NK-92 (cell line): Measurements from ENCODE around the gene MVB12A.

Experiments
- DNase-seq: peaks from one replicate; lab custom pipeline; 2025; ENCODE audit not compliant: unreplicated experiment; lab: John Stamatoyannopoulos, UW

MVB12A gene

DNA sequence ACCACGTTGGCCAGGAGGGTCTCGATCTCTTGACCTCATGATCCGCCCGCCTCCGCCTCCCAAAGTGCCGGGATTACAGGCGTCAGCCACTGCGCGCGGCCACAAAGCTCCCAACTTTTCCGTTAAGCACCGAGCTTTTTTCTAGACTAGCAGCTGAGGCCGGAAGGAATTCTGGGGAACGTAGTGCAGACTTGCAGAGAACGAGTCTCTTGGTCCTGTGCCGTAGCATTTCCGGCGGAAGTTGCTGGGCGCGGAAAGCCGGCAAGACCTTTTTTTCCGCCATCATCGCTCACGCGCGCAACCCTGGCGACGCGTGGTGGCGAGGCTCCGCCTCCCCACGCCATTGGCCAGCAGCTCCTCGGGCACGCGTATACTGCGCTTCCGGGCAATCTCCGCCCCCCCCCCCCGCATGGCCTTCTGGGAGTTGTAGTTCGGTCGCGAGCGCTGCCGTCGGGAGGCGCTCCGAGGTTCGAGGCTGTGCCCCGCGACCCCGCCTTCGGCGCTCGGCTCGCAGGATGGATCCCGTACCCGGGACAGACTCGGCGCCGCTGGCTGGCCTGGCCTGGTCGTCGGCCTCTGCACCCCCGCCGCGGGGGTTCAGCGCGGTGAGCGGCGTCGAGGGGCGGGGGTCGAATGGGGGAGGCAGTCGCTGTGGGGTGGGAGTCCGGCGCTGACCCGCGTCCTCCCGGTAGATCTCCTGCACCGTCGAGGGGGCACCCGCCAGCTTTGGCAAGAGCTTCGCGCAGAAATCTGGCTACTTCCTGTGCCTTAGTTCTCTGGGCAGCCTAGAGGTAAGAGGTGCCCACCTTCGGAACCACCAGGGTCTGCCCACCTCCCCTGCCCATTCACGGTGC is at the start of gene MVB12A:
TSS of gene MVB12A (plus strand) at position 427 of the 854 bp plus-strand sequence. CDS start at position 516, 89 bp downstream.
- peak; percentile 75 for DNase-seq

DNA sequence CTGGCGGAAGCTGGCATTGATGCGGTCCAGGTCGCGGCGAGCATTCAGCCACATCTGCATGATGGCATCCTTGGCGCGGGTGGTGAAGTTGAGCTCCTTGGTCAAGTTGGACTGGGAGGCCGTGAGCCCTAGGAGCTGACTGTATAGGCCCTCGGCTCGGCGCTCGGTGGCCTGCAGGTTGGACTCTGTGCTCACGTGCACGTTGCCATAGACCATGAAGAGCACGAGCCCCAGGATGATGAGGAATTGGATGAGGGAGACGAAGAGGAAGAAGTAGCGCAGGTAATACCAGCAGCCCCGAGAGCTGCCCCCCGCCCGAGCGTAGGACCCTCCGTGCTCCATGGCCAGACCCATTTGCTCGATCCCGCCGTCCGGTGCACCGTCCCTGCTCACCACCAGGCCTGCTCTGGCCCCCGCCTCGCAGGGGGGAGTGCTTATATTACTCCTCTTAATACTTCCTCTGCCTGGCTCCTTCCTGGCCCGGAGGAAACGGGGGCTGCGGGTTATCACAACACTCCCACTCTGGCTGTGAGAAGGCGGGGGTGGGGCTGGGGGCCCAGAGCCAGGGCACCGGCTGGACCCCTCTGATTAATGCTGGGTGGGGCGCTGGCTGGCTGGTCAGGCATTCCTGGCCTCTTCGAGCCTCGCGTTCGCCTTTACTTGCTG is 42.8 kb upstream of the MVB12A start, which contains the start of gene PLVAP:
TSS of gene PLVAP (minus strand) at position 408 of the 666 bp plus-strand sequence. CDS start at position 354, 54 bp downstream.
- DNase-seq, result no peak

DNA sequence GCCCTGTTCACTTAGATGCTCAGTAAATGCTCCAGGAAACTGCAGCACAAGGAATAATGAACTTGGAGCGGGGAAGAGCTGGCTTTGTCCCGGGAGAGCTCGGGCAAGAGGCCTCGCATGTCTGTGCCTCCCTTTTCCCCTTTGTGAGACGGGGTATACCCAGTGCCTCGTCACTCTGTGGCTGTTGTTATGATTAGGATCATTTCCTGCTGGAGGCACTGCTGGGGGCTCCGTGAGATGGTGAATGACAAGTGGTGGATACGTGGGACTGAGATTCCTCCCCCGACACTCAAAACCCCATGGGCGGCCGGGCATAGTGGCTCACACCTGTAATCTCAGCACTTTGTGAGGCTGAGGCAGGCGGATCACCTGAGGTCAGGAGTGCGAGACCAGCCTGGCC is 41.6 kb upstream of the MVB12A start:
- no peak for DNase-seq

DNA sequence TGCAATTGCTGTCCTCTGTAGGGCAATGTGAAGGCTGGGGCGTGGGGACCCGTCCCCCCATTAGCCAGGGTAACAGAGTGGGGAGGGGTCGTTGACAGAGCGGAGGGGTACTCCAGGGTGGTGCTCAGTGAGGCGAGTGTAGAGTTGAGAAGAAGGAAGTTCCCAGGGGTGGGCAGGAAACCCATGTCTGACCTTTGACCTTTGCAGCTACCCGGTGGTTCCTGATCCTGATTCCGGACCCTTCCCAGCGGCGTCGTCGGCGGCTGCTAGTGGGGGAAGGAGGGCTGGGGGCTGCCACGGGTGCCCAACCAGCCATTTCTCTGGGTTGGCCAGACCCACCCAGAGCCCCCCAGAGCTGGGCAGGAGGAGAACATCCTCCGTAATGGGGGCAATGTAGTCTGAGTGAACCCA is 40.6 kb upstream of the MVB12A start:
- DNase-seq, result no peak

DNA sequence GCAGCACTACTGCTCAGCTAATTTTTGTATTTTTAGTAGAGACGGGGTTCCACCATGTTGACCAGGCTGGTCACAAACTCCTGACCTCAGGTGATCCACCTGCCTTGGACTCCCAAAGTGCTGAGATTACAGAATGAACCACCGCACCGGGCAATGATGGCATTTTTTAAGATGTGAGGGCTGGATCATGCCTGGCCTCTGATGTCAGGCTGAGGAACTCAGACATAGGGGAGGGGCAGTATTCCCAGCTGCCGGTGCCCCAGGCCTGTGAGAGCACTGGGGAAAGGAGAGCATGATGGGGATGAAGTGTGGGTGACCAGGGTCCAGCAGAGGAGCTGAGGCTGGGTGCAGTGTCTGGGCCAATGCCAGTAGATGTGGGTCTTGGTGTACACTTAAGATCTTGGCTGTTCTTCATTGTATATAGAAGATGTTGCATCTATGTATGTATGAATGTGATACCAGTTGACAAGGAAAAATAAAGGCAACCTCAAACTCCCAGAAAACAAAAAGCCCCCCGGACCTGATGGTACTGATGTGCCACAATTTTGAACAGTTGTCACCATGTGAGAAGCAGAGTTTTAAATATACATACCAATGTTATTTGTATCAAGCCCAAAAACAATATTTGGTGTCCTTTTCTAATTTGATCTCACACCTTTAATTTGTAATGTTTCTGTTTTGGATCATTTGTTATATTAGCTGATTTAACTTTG is 39.3 kb upstream of the MVB12A start:
- no peak for DNase-seq

DNA sequence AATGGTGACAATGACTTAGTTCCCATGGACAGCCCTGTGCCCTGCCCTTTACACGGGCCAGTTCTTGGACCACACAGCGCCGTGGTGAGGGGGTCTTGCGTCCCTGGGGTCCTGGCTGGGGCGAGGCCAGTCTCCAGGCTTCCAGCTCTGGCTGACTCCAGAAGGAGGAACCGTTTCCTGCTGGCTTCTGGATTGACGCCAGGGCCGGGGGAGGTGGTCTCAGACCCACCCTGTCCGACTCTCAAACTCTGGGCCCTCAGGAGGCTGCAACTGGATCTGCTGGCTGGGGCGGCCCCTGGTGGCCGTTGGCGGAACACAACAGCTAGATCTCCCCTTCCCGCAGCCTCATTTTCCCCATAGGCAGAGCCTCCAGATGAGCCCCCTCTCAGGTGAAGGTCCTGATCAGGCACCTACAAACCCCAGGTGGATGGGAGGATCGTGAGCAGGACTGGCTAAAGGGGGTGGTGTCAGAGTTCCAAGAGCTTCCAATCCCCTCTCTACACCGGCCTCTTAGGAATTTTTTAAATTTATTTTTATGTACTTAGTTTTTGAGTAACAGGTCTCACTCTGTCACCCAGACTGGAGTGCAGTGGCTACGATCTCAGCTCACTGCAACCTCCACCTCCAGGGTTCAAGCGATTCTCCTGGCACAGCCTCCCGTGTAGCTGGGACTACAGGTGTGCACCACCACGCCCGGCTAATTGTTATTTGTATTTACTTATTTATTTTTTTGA is 33.8 kb upstream of the MVB12A start:
- DNase-seq, result no peak

DNA sequence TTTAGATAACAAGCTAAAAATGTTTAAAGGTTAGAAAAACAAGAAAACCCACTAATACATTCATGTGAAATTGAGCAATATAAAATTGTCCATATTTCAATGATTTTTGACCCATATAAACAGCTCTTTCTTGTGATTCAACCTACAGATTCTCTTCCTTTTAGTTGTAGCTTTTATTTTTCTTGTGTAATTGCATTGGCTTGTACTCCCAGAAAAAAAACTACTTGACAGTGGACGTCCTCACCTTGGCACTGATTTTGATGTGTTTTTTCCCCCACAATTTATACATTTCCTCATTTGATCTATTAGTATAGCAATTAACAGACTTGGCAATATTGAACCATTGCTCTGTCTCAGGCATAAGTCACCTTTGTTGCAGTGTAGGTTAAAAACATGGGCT is 30.6 kb upstream of the MVB12A start:
- DNase-seq, result no peak

DNA sequence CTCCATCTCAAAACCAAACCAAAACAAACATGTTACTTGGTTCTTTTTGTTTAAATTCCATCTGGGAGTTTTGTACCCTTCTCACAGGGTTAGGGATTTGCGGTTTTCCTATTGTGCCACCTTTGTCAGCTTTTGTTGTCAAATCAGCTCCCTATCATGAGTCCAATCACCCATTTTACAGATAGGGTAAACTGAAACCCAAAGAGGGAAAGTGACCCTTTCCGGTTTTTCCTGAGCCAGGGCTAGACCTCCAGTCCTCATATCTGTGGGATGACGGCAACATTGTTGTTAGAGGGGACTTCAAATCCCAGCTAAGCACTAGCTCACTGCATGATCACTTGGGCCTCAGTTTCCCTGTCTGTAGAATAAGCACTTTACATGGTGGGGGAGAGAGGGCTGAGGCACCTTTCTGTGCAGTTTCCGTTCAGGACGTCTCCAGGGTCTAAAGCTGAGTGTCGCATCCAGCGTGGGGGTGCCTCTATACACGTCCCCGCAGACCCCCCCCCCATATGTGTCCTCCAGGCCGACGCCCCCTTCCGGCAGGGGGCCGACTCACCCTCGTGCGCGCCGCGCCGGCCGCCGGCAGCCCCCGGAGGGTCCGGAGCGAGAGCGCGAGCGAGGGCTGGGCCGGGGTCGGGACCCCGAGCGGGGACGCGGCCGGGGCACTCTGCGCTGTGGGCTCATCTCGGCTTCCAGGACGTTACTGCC is 29.7 kb upstream of the MVB12A start:
- DNase-seq, result no peak

DNA sequence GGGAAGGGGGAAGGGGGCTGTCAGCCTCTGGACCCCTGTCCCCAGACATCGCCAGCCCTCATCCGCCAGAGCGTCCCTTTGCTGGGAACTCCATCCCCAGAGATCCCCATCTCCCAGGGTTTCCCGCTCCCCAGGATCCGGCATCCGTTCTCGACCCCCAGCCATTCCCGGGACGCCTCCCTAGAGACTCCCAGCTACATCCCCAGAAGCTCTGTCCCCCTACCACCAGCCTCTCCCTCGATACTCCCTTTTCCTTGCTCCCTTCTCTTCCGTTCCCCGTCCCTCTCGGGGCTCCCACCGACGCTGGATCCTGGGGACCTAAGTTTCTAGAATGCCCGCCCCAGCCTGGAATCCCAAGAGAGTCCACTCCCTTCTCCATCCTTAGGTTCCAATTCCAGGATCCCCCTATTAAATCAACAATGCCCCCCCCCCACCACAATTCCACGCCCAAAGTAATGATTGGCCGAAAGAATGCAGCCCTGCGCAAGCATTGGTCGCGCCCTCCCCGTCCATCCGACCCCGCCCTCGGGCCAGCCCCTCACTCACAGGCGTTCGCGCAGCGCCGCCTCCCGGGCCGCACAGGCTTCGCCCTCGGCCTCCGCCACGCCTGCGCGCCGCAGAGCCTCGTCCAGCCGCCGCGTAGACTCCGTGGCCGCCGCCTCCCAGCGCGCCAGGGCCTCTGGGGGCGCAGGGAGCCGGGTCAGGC is 29.0 kb upstream of the MVB12A start:
- DNase-seq, result no peak

DNA sequence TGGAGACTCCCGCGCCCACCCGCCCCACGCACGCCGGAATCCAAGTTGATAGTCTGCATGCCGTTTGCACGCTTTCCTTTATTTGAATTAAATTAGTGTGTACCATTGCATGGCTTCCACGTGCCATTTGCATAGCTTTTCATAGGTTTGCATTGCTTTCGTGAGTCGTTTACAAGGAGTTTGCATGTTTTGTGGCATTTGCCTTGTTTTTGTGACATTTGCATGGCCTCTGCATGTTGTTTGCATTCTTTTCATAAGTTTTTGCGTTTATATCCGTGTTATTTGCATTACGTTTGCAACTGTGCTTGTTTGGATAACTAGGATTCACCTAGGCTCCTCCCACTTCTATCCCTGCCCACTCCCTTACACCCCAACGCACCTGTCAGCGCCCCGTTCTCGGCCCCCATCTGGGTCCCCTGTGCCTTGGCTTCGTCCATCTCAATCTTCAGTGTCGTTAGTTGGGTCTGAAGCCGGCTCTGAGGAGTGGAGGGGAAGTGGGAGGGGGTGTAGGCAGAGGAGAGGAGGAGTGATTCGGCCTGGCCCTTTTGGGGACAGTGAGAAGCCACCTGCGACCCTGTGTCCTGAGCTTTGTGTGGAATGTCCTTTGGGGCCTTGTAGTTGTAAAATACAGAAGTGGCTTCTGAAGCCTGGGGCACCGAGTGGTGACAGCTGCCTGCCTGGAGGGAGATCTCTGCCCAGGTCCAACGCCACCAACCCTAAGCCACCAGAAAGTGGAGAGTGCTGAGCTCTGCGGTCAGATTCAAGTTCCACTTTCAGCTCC is 28.3 kb upstream of the MVB12A start:
- DNase-seq, result no peak

DNA sequence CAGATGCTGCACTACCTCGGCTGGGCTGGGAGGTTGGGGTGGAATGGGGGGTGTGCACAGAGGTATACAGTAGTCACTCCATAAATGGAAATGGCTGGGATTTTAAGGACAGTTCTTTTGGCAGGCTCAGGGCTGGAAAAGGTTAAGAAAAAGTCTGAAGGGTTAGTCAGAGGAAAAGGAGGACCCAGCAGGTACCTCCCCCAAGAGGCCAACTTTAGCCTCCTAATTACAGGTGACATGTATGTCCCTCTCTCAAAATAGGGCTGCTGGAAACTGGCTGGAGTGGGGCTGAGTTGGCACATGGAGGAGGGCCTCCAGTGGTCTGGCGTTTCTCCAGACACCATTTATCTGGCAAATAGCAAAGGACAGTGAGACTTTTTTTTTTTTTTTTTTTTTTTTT is 26.8 kb upstream of the MVB12A start:
- DNase-seq, result no peak

DNA sequence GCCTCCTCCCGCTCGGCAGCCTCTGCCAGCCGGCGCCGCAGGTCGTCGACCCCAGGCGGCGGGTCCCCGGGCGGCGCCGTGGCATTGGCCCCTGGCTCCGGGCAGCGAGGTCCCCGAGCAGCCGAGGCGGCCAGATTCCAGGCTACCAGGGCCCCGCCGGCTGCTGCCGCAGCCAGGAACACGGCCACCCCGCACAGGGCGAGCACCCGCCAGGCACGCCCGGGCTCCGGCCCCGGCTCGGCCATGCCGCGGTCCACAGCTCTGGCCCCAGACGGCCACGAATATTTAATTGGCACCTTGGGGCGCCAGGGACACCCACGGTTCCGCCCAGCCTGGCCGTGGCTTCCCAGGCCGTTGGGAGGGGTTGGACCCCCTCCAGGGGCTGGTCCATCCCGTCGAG is 25.9 kb upstream of the MVB12A start, which contains the start of gene CCDC194:
TSS of gene CCDC194 (minus strand) at position 283 of the 400 bp plus-strand sequence. CDS start at position 245, 38 bp downstream.
- no peak for DNase-seq

DNA sequence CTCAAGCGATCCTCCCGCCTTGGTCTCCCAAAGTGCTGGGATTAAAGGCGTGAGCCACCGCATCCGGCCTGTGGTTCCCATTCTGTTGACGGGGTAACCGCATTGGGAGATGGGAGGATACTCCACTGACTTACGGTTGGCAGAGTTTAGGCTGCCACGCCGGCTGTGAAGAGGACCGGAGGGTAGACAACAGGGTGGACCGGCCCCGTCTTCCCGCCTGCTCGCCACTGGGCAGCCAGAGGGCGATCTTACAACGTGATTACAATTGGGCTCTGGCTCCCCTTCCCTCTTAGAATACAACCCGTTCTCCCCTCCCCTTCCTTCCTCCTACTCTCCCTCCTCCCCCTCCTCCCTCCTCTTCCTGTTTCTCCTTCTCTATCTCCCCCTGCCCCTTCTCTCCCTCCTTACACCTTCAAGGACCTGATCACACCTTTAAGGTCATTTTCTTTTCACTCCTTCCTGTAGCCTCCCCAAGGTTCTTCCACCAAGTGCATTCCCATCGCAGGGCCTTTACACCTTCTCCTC is 24.9 kb upstream of the MVB12A start:
- no peak for DNase-seq

DNA sequence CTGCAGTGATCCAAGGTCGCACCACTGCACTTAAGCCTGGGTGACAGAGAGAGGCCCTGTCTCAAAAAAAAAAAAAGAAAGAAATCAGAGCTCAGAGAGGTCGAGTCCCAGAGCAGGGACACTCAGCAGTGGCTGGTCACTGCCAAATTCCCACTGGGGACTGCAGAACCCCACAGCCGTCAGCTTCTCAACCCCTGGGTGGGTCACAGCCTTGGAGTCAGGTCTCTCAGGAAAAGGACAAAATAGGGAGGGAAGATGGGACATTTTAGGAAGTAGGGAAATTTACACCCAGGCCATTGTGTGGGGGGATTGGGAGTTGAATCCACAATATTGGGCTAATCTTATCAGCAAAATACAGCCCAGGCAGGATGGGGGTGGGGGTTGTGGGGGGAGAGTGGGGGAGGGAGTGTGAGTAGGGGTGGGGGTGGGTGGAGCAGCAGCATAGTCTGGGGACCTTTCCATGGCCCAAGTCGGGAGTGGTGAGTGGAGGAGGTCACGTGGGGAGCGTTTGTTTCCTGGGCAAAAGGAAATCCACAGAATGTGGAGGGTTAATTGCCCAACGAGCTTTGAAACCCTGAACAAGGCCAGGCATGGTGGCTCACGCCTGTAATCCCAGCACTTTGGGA is 20.8 kb upstream of the MVB12A start:
- no peak for DNase-seq

DNA sequence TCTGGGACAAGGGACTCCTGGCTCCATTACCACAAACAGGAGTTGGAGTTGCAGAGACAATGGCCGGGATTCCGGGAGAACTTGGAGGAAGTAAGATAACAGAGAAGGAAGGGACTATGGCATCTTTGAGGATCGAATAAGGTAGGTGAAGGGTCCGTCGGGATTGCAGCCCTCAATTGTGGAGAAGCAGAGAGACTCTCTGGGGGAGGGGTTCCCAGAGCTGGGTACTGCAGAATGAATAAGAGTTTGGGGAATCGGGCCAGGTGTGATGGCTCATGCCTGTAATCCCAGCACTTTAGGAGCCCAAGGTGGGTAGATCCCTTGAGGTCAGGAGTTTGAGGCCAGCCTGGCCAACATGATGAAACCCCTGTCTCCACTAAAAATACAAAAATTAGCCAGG is 18.2 kb upstream of the MVB12A start:
- no peak for DNase-seq

DNA sequence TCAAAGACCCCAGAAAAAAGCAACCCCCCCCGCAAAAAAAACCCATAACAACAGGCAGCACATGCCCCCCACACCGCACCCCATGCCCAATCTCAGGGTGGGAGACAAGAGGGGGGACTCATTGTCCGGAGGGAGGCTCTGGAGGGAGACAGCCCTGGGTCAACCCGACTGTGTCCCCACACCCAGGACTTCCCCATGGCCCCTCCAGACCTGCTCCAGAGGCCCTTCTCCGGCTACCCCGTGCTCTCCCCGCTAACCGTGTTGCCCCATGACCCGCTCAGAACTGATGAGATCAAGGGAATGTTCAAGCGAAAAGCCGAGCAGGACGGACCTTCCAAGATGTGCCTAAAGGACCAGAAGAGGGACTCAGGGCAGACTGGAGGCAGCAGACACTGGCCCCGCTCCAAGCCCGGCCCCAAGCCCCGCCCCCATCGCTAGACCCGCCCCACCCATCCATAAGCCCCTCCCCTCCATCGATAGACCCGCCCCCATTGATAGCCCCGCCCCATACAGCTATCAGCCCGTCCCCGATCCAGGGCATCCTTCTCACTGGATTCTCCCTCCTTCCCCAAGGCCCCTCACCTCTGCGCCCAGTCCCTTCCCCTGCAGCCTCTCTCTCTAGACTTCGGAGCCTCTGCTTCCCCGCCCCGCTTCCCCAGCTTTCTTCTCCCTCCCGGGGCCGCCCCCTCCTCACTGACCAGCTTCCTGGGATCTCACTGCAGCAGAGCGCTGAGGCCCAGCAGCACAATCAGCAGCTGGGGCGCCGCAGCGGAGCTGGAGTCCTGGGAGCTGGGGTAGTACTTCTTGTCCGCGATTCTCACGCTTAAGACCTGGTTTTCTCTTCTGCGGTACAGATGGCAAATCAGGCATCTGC is 16.6 kb upstream of the MVB12A start:
- DNase-seq, result no peak

DNA sequence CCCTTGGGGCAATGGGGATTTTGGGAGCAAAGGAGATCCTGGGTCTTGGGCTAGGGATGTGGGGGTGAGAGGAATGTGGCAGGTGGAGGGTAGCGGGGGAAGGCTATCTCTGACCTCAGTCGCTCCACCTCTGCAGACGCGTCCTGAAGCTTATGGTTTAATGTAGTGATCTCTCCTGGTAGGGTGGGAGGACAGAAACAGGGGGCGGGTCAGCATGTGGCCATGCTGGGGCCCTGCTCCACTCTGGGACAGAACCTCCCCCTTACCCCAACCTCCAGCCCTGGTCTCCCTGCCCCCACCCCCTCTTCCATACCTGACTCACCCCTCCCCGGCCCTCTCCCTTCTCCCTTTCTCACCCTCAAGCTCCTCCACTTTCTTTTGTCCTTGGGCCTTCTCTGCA is 15.8 kb upstream of the MVB12A start:
- no peak for DNase-seq
